ENCODE results near the gene SUFU. TPM values are rescaled to one million over a fixed set of nuclear protein-coding genes. Genes with fewer than 3 reads are reported as not detected.
"Not testable (repeated sequence)": the region's sequence is repeated elsewhere in the genome, so short reads cannot be mapped to it uniquely, and the experiment has no call there.

Gene SUFU
- total RNA-seq, 1 experiment from 2014 or later, result 10.6 TPM

GRCh38 chr10:102493771-102494170 is 10.0 kb upstream of the SUFU start:
- TF ChIP-seq CTCF (IDR thresholded peaks at IDR 0.05; ENCODE audit: insufficient read depth in 1 of 2, low read depth in 1 of 2, low read length in 1 of 2, severe bottlenecking in 1 of 2, unreplicated experiment in 1 of 2), result no peak
- DNase-seq, result no peak
- H3K4me3 Mint-ChIP-seq (ENCODE audit: unreplicated experiment), result no peak overlapping the region
- H3K27me3 Mint-ChIP-seq (ENCODE audit: insufficient read depth, unreplicated experiment), result no peaks in the 10 kb centered on the region
- no peak overlapping the region for H3K27ac Mint-ChIP-seq (ENCODE audit: unreplicated experiment)
- POLR2A ChIA-PET, result no interaction called here
- Histone ChIP-seq H3K4me1 (no peaks in the 10 kb centered on the region), H3K36me3 (ENCODE audit: control insufficient read depth, insufficient read depth, low read length) (no peaks in the 10 kb centered on the region), H3K27me3 (replicated peaks; ENCODE audit: control insufficient read depth, insufficient read depth, low read length) (no peaks in the 10 kb centered on the region), H3K4me3 (ENCODE audit: low read depth, low read length) (no peak overlapping the region), H3K9me3 (no peaks in the 10 kb centered on the region)
- no TSS peak for BruUV-seq (replicated peaks)
- no peaks in the 10 kb centered on the region for H3K4me1 Mint-ChIP-seq (ENCODE audit: low read depth, unreplicated experiment)
- CTCF ChIA-PET, result no interaction called here
- peaks cover 32% of the 10 kb centered on the region for H3K36me3 Mint-ChIP-seq (ENCODE audit: insufficient read depth, unreplicated experiment)
- no peaks in the 10 kb centered on the region for H3K9me3 Mint-ChIP-seq (ENCODE audit: unreplicated experiment)
- intact Hi-C loops (cut with micrococcal nuclease; ENCODE audit: unreplicated experiment), result no loop called here

- ChIA-PET CTCF (no interaction called here), POLR2A (no interaction called here)
- H3K4me1 ChIP-seq, result no peaks in the 10 kb centered on the region
- H3K36me3 ChIP-seq (ENCODE audit: control insufficient read depth, insufficient read depth, low read length), result no peaks in the 10 kb centered on the region
- DNase-seq, result no peak
- BruUV-seq (replicated peaks), result no TSS peak
- intact Hi-C loops (cut with micrococcal nuclease; ENCODE audit: unreplicated experiment), result no loop called here
- no peaks in the 10 kb centered on the region for H3K27me3 ChIP-seq (replicated peaks; ENCODE audit: control insufficient read depth, insufficient read depth, low read length)
- Mint-ChIP-seq H3K27ac (ENCODE audit: unreplicated experiment) (no peak overlapping the region), H3K27me3 (ENCODE audit: insufficient read depth, unreplicated experiment) (no peaks in the 10 kb centered on the region), H3K36me3 (ENCODE audit: insufficient read depth, unreplicated experiment) (peaks cover 19% of the 10 kb centered on the region), H3K4me3 (ENCODE audit: unreplicated experiment) (no peak overlapping the region), H3K4me1 (ENCODE audit: low read depth, unreplicated experiment) (no peaks in the 10 kb centered on the region), H3K9me3 (ENCODE audit: unreplicated experiment) (no peaks in the 10 kb centered on the region)
- TF ChIP-seq CTCF (IDR thresholded peaks at IDR 0.05; ENCODE audit: insufficient read depth in 1 of 2, low read depth in 1 of 2, low read length in 1 of 2, severe bottlenecking in 1 of 2, unreplicated experiment in 1 of 2), result no peak
- no peaks in the 10 kb centered on the region for H3K9me3 ChIP-seq
- no peak overlapping the region for H3K4me3 ChIP-seq (ENCODE audit: low read depth, low read length)
These were observed 6.2 kb upstream of the SUFU start for GRCh38 chr10:102497545-102497944.

GRCh38 chr10:102499356-102499755 is 4.4 kb upstream of the SUFU start:
- Mint-ChIP-seq H3K9me3 (ENCODE audit: unreplicated experiment) (no peaks in the 10 kb centered on the region), H3K27ac (ENCODE audit: unreplicated experiment) (no peak overlapping the region), H3K27me3 (ENCODE audit: insufficient read depth, unreplicated experiment) (no peaks in the 10 kb centered on the region), H3K36me3 (ENCODE audit: insufficient read depth, unreplicated experiment) (peaks cover 27% of the 10 kb centered on the region), H3K4me3 (ENCODE audit: unreplicated experiment) (no peak overlapping the region), H3K4me1 (ENCODE audit: low read depth, unreplicated experiment) (no peaks in the 10 kb centered on the region)
- POLR2A ChIA-PET, result no interaction called here
- CTCF ChIA-PET, result no interaction called here
- Histone ChIP-seq H3K4me1 (no peaks in the 10 kb centered on the region), H3K27me3 (replicated peaks; ENCODE audit: control insufficient read depth, insufficient read depth, low read length) (no peaks in the 10 kb centered on the region), H3K36me3 (ENCODE audit: control insufficient read depth, insufficient read depth, low read length) (no peaks in the 10 kb centered on the region), H3K4me3 (ENCODE audit: low read depth, low read length) (no peak overlapping the region), H3K9me3 (no peaks in the 10 kb centered on the region)
- DNase-seq, result no peak
- BruUV-seq (replicated peaks), result no TSS peak
- intact Hi-C loops (cut with micrococcal nuclease; ENCODE audit: unreplicated experiment), result no loop called here
- no peak for TF ChIP-seq CTCF (IDR thresholded peaks at IDR 0.05; ENCODE audit: insufficient read depth in 1 of 2, low read depth in 1 of 2, low read length in 1 of 2, severe bottlenecking in 1 of 2, unreplicated experiment in 1 of 2)

- ChIA-PET CTCF (interaction anchor here (0.5 to 1.2 kb wide), 2 partner anchors 58 to 83 kb away, joined by 3 to 6 read pairs; no protein-coding TSS in a partner anchor), POLR2A (interaction anchor here (0.7 kb wide), 1 partner anchor 44 kb away, joined by 3 read pairs; no protein-coding TSS in a partner anchor)
- H3K4me3 Mint-ChIP-seq (ENCODE audit: unreplicated experiment); H3K36me3 ChIP-seq (ENCODE audit: control insufficient read depth, insufficient read depth, low read length); BruUV-seq (replicated peaks); H3K27ac Mint-ChIP-seq (ENCODE audit: unreplicated experiment); H3K4me3 ChIP-seq (ENCODE audit: low read depth, low read length); H3K9me3 ChIP-seq; H3K27me3 ChIP-seq (replicated peaks; ENCODE audit: control insufficient read depth, insufficient read depth, low read length); H3K4me1 Mint-ChIP-seq (ENCODE audit: low read depth, unreplicated experiment); H3K4me1 ChIP-seq; DNase-seq; H3K27me3 Mint-ChIP-seq (ENCODE audit: insufficient read depth, unreplicated experiment); H3K9me3 Mint-ChIP-seq (ENCODE audit: unreplicated experiment): not testable (repeated sequence)
- H3K36me3 Mint-ChIP-seq (ENCODE audit: insufficient read depth, unreplicated experiment), result peaks cover 40% of the 10 kb centered on the region
- intact Hi-C loops (cut with micrococcal nuclease; ENCODE audit: unreplicated experiment), result loop anchor here (5.0 kb wide), 1 partner anchor 212 kb away; the partner anchor contains the start of genes ARL3 and SFXN2
These were observed 3.1 kb upstream of the SUFU start for GRCh38 chr10:102500686-102501085.
